Measurements from ENCODE around the gene TRMT2A. TPM values are rescaled to one million over a fixed set of nuclear protein-coding genes. Genes with fewer than 3 reads are reported as not detected.

TRMT2A gene
- total RNA-seq (2013; cell fraction: nucleolus; rRNA removed), result 84.7 and 99.7 TPM in 2 replicates
- total RNA-seq (2014; rRNA removed) (81.0 and 88.7 TPM in 2 replicates), total RNA-seq (2014; rRNA removed; fragmentation: Illumina TruSeq; extraction: Trizol) (38.3 and 44.1 TPM in 2 replicates), total RNA-seq (2021) (81.2 and 94.6 TPM in 2 replicates), polyA plus RNA-seq (2011; rRNA removed) (12.5 and 22.9 TPM in 2 replicates), polyA plus RNA-seq (2014; fragmentation: Illumina TruSeq; extraction: Trizol) (10.6 and 30.7 TPM in 2 replicates), polyA plus RNA-seq (2014; fragmentation: Nextera tagmentation; extraction: Ambion mirVana) (1 to 10 TPM in 1 of 2 experiments, under 1 TPM in 1; 0.29 to 4.8 TPM), polyA plus RNA-seq (2014; rRNA removed) (97.0 and 114 TPM in 2 replicates), polyA plus RNA-seq (2016; fragmentation: Nextera tagmentation; extraction: Ambion mirVana) (10 to 100 TPM; 71.7 to 87.3 TPM), polyA minus RNA-seq (2011; rRNA and poly(A)+ RNA removed) (28.7 and 53.2 TPM in 2 replicates), Bru-seq, nascent RNA (percentile 73 among the genes with signal in this experiment), BruChase-seq, experiment 1, labeled RNA remaining after a 6-hour chase (percentile 70 among the genes with signal in this experiment), BruChase-seq, experiment 2, labeled RNA remaining after a 2-hour chase (percentile 72 among the genes with signal in this experiment)
- polyA plus RNA-seq (2011; ENCODE audit: low read depth), result 49.3 TPM
- 36.7 and 60.9 TPM in 2 replicates for polyA plus RNA-seq (2011; cell fraction: cytosol; rRNA removed)
- polyA plus RNA-seq (2011; cell fraction: nucleus; rRNA removed), result 293 and 316 TPM in 2 replicates
- polyA plus RNA-seq (2012), result 56.3 and 73.5 TPM in 2 replicates
- 24.7 and 24.9 TPM in 2 replicates for polyA minus RNA-seq (2011; cell fraction: cytosol; rRNA and poly(A)+ RNA removed)
- 62.1 and 105 TPM in 2 replicates for polyA minus RNA-seq (2011; cell fraction: nucleus; rRNA and poly(A)+ RNA removed)
- long read RNA-seq, experiment 1, transcript TRMT2A-202 (13 exons, 2,928 nt), result minor isoform, 7 of 53 reads
- long read RNA-seq, experiment 1, transcript TRMT2A-201 (12 exons, 2,964 nt), result major isoform, 32 of 53 reads
- long read RNA-seq, experiment 1, partial matches to known transcripts, result 4 of 53 reads
- long read RNA-seq, experiment 1, other reads (novel, unspliced or antisense), result 9 of 53 reads
- long read RNA-seq, experiment 2, transcript TRMT2A-201 (12 exons, 2,964 nt), result major isoform, 8 of 11 reads
- long read RNA-seq, experiment 2, partial matches to known transcripts, result 2 of 11 reads
- long read RNA-seq, experiment 2, other reads (novel, unspliced or antisense), result 0 of 11 reads

GRCh38 chr22:20116951-20117632, at the start of gene TRMT2A:
TRMT2A (minus strand) TSS chr22:20117226; CDS start chr22:20116906, 320 bp downstream.
- no peaks in the 10 kb centered on the region for H3K27me3 ChIP-seq (replicated peaks in 1 of 2; ENCODE audit: control insufficient read depth in 2 of 2, insufficient read depth in 2 of 2, low read length in 1 of 2)
- in situ Hi-C loops (cut with MboI) (no loop called here), intact Hi-C loops (cut with micrococcal nuclease; ENCODE audit: unreplicated experiment) (loop anchor here (5.0 kb wide), 1 partner anchor 145 kb away; no protein-coding TSS in a partner anchor)
- H3K36me3 ChIP-seq (ENCODE audit: control insufficient read depth in 2 of 2, insufficient read depth in 2 of 2, low read length in 1 of 2), result peaks cover 32 to 39% of the 10 kb centered on the region in 2 experiments
- DNase-seq (ENCODE audit: low read depth, low spot score), result peak; percentile 86
- peaks cover 28% of the 10 kb centered on the region for H3K4me1 ChIP-seq (ENCODE audit: control insufficient read depth, insufficient read depth, low read length)
- H3K79me2 ChIP-seq (ENCODE audit: control insufficient read depth, insufficient read depth, low read length), result peaks cover 67% of the 10 kb centered on the region
- ChIA-PET SMC1A (ENCODE audit: uncharacterized antibody, unreplicated experiment) (no interaction called here), CTCF (interaction anchor here (0.9 to 1.5 kb wide), 2 partner anchors 38 to 387 kb away, joined by 3 read pairs; no protein-coding TSS in a partner anchor), RAD21 (ENCODE audit: unreplicated experiment) (no interaction called here), POLR2A (interaction anchor here (0.8 to 1.5 kb wide), 6 partner anchors 34 to 174 kb away, joined by 3 to 5 read pairs (median 4); partner anchors contain the start of gene TANGO2)
- peak; percentile 84 for ATAC-seq
- peak within 1 kb of the TSS; percentile 96 for H3K4me2 ChIP-seq (ENCODE audit: control insufficient read depth, insufficient read depth)
- FAIRE-seq, result peak; percentile 95
- 0 out of 2 replicates have a peak, but pooled peaks cover 2% of the 10 kb centered on the region for H4K20me1 ChIP-seq (ENCODE audit: control insufficient read depth, insufficient read depth)
- peak within 1 kb of the TSS; percentile 83 for H3K4me3 ChIP-seq
- BruUV-seq (replicated peaks), result no TSS peak
- WGBS (ENCODE audit: insufficient coverage, insufficient replicate concordance, low lambda C conversion rate, missing lambda C conversion rate), result under 1% methylated on average over 64 of the region's 88 CpGs
- peak within 1 kb of the TSS; percentile 76 for H2AFZ ChIP-seq (ENCODE audit: control insufficient read depth, low read depth, low read length)
- no peaks in the 10 kb centered on the region for H3K9me3 ChIP-seq (replicated peaks; ENCODE audit: control insufficient read depth, insufficient read depth, low read length)
- H3K27ac ChIP-seq (ENCODE audit: control insufficient read depth, insufficient read depth), result peak within 1 kb of the TSS; percentile 91
- H3K9ac ChIP-seq (ENCODE audit: control insufficient read depth, insufficient read depth, low read length), result peak within 1 kb of the TSS; percentile 99
- TF ChIP-seq NFXL1 (IDR thresholded peaks at IDR 0.05; ENCODE audit: borderline replicate concordance) (no peak), POLR2AphosphoS5 (IDR thresholded peaks at IDR 0.05; ENCODE audit: low read length) (peak; percentile 36; the same call in 1 of the 2 replicates), MEF2B (IDR thresholded peaks at IDR 0.05; ENCODE audit: partially characterized antibody, poor library complexity, severe bottlenecking) (peak; percentile 9), EED (IDR thresholded peaks at IDR 0.05; ENCODE audit: low read depth) (no peak), TCF12 (IDR thresholded peaks at IDR 0.05; ENCODE audit: low read depth, low read length) (no peak), E2F8 (IDR thresholded peaks at IDR 0.05; ENCODE audit: low read depth, partially characterized antibody) (peak; percentile 96), USF1 (IDR thresholded peaks at IDR 0.05; ENCODE audit: borderline replicate concordance, extremely low read length, insufficient read depth, low read depth, low read length) (peak; percentile 38), CHD4 (IDR thresholded peaks at IDR 0.05) (no peak), SUZ12 (IDR thresholded peaks at IDR 0.05; ENCODE audit: unreplicated experiment) (no peak), NR2F1 (conservative IDR thresholded peaks at IDR 0.05) (peak; percentile 100), ESRRA (IDR thresholded peaks at IDR 0.05; ENCODE audit: low read length) (no peak; the same call in none of the 2 replicates), HDAC6 (IDR thresholded peaks at IDR 0.05; ENCODE audit: unreplicated experiment) (no peak), TAF1 (IDR thresholded peaks at IDR 0.05; ENCODE audit: borderline replicate concordance, low read depth, low read length) (0 out of 2 replicates have a peak, but pooled peaks have one; percentile 43), RAD21 (IDR thresholded peaks at IDR 0.05; ENCODE audit: insufficient read depth, low read depth, low read length) (no peak), FOS (IDR thresholded peaks at IDR 0.05; ENCODE audit: borderline replicate concordance, extremely low read depth, insufficient read length) (peak; percentile 3), HCFC1 (IDR thresholded peaks at IDR 0.05; ENCODE audit: low read length) (peak; percentile 80)

Measured in GM12878 (cell line).